ENCODE data around the gene TMEM214.

The TMEM214 gene

GRCh38 chr2:27019931-27020855 is 12.6 kb upstream of the TMEM214 start:
- H3K4me1 ChIP-seq (ENCODE audit: insufficient read depth, low read length, poor library complexity, severe bottlenecking) = peaks cover 3% of the 10 kb centered on the region
- H3K79me2 ChIP-seq (ENCODE audit: insufficient read depth, low read length) = no peaks in the 10 kb centered on the region
- H3K4me2 ChIP-seq (ENCODE audit: low read depth, low read length, poor library complexity, severe bottlenecking) = no peak overlapping the region
- H3K27me3 ChIP-seq (ENCODE audit: insufficient read depth, low read length, poor library complexity, severe bottlenecking) = no peaks in the 10 kb centered on the region
- TF ChIP-seq, protein P1, sequence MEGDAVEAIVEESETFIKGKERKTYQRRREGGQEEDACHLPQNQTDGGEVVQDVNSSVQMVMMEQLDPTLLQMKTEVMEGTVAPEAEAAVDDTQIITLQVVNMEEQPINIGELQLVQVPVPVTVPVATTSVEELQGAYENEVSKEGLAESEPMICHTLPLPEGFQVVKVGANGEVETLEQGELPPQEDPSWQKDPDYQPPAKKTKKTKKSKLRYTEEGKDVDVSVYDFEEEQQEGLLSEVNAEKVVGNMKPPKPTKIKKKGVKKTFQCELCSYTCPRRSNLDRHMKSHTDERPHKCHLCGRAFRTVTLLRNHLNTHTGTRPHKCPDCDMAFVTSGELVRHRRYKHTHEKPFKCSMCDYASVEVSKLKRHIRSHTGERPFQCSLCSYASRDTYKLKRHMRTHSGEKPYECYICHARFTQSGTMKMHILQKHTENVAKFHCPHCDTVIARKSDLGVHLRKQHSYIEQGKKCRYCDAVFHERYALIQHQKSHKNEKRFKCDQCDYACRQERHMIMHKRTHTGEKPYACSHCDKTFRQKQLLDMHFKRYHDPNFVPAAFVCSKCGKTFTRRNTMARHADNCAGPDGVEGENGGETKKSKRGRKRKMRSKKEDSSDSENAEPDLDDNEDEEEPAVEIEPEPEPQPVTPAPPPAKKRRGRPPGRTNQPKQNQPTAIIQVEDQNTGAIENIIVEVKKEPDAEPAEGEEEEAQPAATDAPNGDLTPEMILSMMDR (conservative IDR thresholded peaks at IDR 0.05; ENCODE audit: low read length) = no peak
- H3K36me3 ChIP-seq (ENCODE audit: insufficient read depth, low read length) = no peaks in the 10 kb centered on the region
- H4K20me1 ChIP-seq (ENCODE audit: insufficient read depth, low read length, poor library complexity, severe bottlenecking) = no peaks in the 10 kb centered on the region
- H3K4me3 ChIP-seq (ENCODE audit: low read length, poor library complexity, severe bottlenecking) = no peak overlapping the region
- no peaks in the 10 kb centered on the region for H3K9me3 ChIP-seq (ENCODE audit: insufficient read depth, low read depth, low read length)
- H3F3A ChIP-seq (ENCODE audit: low read depth) = no peaks in the 10 kb centered on the region
- H3K9me2 ChIP-seq (replicated peaks; ENCODE audit: low read depth, low read length) = no peaks in the 10 kb centered on the region
- H3K9ac ChIP-seq (ENCODE audit: low read depth, low read length, poor library complexity, severe bottlenecking) = no peak overlapping the region
- H2AFZ ChIP-seq (ENCODE audit: low read length) = no peak overlapping the region

DNA sequence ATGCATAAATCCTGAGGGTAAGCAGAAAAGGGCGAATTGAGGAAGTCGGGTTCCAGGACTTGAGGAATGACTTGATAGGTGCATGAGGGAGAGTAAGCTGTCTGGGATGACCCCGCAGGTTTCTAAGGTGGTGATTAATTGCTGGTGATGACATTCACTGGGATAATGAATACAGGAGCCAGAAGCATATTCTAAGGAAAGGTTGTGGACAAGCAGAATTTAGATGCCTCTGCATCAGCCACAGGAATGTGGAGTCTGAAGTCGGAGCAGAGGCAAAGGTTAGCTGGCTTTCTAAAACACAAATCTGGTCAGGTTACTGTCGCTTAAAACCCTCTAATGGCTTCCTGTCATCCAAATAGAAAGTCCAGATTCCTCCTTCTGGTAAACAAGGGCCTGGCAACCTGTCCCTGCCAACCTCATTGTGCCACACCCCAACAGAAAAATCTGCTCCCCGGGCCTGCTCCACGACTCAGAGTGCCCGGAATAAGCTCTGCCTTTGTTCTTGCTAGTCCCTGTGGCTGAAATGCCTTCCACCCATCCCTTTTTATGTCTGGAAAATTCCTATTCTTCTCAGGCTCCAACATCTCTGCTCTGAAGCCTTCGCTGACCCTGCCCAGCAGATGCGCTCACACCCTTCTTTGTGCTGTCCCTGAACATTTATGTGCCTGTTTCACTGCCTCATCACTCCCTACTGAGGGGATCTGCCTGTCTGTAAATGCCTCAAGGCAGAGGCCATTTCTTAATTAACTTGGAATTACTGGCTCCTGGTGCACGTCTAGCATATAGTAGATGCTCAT is 11.3 kb upstream of the TMEM214 start:
- Histone ChIP-seq H3K9me3 (ENCODE audit: insufficient read depth, low read depth, low read length) (no peaks in the 10 kb centered on the region), H3K27me3 (ENCODE audit: insufficient read depth, low read length, poor library complexity, severe bottlenecking) (no peaks in the 10 kb centered on the region), H3K4me2 (ENCODE audit: low read depth, low read length, poor library complexity, severe bottlenecking) (no peak overlapping the region), H3K79me2 (ENCODE audit: insufficient read depth, low read length) (no peaks in the 10 kb centered on the region), H3K4me1 (ENCODE audit: insufficient read depth, low read length, poor library complexity, severe bottlenecking) (no peaks in the 10 kb centered on the region), H2AFZ (ENCODE audit: low read length) (no peak overlapping the region), H3K4me3 (ENCODE audit: low read length, poor library complexity, severe bottlenecking) (no peak overlapping the region), H4K20me1 (ENCODE audit: insufficient read depth, low read length, poor library complexity, severe bottlenecking) (no peaks in the 10 kb centered on the region), H3K36me3 (ENCODE audit: insufficient read depth, low read length) (no peaks in the 10 kb centered on the region), H3K9me2 (replicated peaks; ENCODE audit: low read depth, low read length) (no peaks in the 10 kb centered on the region), H3K9ac (ENCODE audit: low read depth, low read length, poor library complexity, severe bottlenecking) (no peak overlapping the region), H3F3A (ENCODE audit: low read depth) (no peaks in the 10 kb centered on the region)
- no peak for TF ChIP-seq EZH2phosphoT487 (IDR thresholded peaks at IDR 0.05; ENCODE audit: borderline replicate concordance)
- TF ChIP-seq, protein P1 (conservative IDR thresholded peaks at IDR 0.05; ENCODE audit: low read length) = no peak

GRCh38 chr2:27023740-27024139 is 9.0 kb upstream of the TMEM214 start:
- Histone ChIP-seq H3K9me2 (replicated peaks; ENCODE audit: low read depth, low read length) (no peaks in the 10 kb centered on the region), H3K79me2 (ENCODE audit: insufficient read depth, low read length) (no peaks in the 10 kb centered on the region), H2AFZ (ENCODE audit: low read length) (no peak overlapping the region), H4K20me1 (ENCODE audit: insufficient read depth, low read length, poor library complexity, severe bottlenecking) (no peaks in the 10 kb centered on the region), H3K4me2 (ENCODE audit: low read depth, low read length, poor library complexity, severe bottlenecking) (no peak overlapping the region), H3F3A (ENCODE audit: low read depth) (no peaks in the 10 kb centered on the region), H3K36me3 (ENCODE audit: insufficient read depth, low read length) (no peaks in the 10 kb centered on the region), H3K27me3 (ENCODE audit: insufficient read depth, low read length, poor library complexity, severe bottlenecking) (no peaks in the 10 kb centered on the region), H3K9ac (ENCODE audit: low read depth, low read length, poor library complexity, severe bottlenecking) (no peak overlapping the region), H3K4me3 (ENCODE audit: low read length, poor library complexity, severe bottlenecking) (no peak overlapping the region), H3K4me1 (ENCODE audit: insufficient read depth, low read length, poor library complexity, severe bottlenecking) (no peaks in the 10 kb centered on the region), H3K9me3 (ENCODE audit: insufficient read depth, low read depth, low read length) (no peaks in the 10 kb centered on the region)
- no peak for TF ChIP-seq EZH2phosphoT487 (IDR thresholded peaks at IDR 0.05; ENCODE audit: borderline replicate concordance)
